Karpas-422 (cell line): ENCODE data around the gene TRIM40. TPM values are rescaled to one million over a fixed set of nuclear protein-coding genes. Genes with fewer than 3 reads are reported as not detected.

Experiments used
- DNase-seq: peaks from one replicate; pipeline ENCODE4 v3.0.0-alpha.2; 2015
- H2AFZ ChIP-seq: fragments of 200-600 bp; sonication (generic); 2 replicates; pipeline ENCODE4 v1.6.1; 2014; ENCODE audit warnings: antibody characterized with exemption, low read length, mixed read lengths
- H3K27ac ChIP-seq: fragments of 200-600 bp; sonication (generic); 2 replicates; pipeline ENCODE4 v1.5.1; 2014; ENCODE audit warnings: mild to moderate bottlenecking, low read length, moderate library complexity
- H3K27me3 ChIP-seq: fragments of 200-600 bp; sonication (generic); 2 replicates; pipeline ENCODE4 v1.6.1; 2014; ENCODE audit warnings: low read length, mixed read lengths
- H3K36me3 ChIP-seq: fragments of 200-600 bp; sonication (generic); 2 replicates; pipeline ENCODE4 v1.6.1; 2014; ENCODE audit warnings: low read length, mixed read lengths; ENCODE audit not compliant: insufficient read depth
- H3K4me1 ChIP-seq: fragments of 200-600 bp; sonication (generic); 2 replicates; pipeline ENCODE4 v1.6.1; 2014; ENCODE audit warnings: mild to moderate bottlenecking, low read length, mixed read lengths
- H3K4me2 ChIP-seq: fragments of 200-600 bp; sonication (generic); 2 replicates; pipeline ENCODE4 v1.6.1; 2014; ENCODE audit warnings: low read length, low read depth, mild to moderate bottlenecking; ENCODE audit not compliant: poor library complexity, severe bottlenecking
- H3K4me3 ChIP-seq: fragments of 200-600 bp; sonication (generic); 2 replicates; pipeline ENCODE4 v1.5.1; 2014; ENCODE audit warnings: mild to moderate bottlenecking, antibody characterized with exemption, low read length, mixed read lengths
- H3K79me2 ChIP-seq: fragments of 200-600 bp; sonication (generic); 2 replicates; pipeline ENCODE4 v1.6.1; 2014; ENCODE audit warnings: mild to moderate bottlenecking, low read length, mixed read lengths
- H3K9ac ChIP-seq: fragments of 200-600 bp; sonication (generic); 2 replicates; pipeline ENCODE4 v1.6.0; 2014; ENCODE audit warnings: low read length
- H3K9me2 ChIP-seq: fragments of 200-600 bp; sonication (generic), shearing (Covaris generic); replicated peaks from 2 replicates; pipeline ENCODE4 v1.6.0; 2014; ENCODE audit warnings: mild to moderate bottlenecking, low read length, moderate library complexity; ENCODE audit not compliant: insufficient read depth
- H3K9me3 ChIP-seq: fragments of 300-700, 200-600 bp; sonication (generic); 2 replicates; pipeline ENCODE4 v1.6.1; 2014; ENCODE audit warnings: low read length, mixed read lengths
- H4K20me1 ChIP-seq: fragments of 200-600 bp; sonication (generic); 2 replicates; pipeline ENCODE4 v1.6.1; 2014; ENCODE audit warnings: mild to moderate bottlenecking, antibody characterized with exemption, low read length, low read depth; ENCODE audit not compliant: insufficient read depth
- total RNA-seq: library from RNA; depleted of rRNA; stranded (reverse); fragments of >200 nt; shearing (Covaris generic); gene quantifications from 2 replicates; pipeline ENCODE4 v1.2.3, GENCODE V29; 2014; ENCODE audit warnings: low replicate concordance

TRIM40 gene
- total RNA-seq, 1 experiment from 2014 or later: not detected

DNA sequence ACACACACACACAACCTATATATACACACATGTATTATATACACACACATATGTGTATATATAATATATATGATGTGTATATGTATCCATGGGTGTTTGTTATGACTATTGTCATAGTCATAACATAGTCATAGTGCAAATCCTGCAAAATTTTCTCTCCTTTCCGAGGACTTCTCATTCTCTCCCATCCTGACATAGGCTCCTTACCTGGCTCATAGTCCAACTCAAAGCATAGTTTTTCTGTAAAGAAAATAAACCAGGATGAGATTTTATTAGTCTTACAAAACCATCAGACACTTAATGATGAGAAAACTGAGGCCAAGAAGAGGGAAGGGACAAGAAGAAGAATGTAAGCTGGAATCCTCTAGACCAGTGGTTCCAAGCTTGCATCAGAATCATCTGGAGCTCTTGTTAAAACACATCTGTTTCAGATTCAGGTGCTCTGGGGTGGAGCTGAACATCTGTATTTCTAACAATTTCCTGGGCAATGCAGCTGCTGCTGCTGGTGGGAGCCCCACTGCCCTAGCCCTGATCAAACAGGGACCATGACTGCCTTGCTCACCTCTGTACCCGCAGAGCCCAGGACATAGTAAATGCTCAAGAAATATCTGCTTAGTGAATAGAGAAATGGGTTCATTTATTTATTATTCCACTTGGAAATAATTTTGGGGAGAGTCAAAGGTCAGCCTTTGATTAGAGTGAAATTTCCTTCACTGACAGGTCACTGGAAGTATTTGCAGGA lies 19.8 kb downstream of the TRIM40 start:
- Histone ChIP-seq H3K4me3 (no peak overlapping the region), H3K4me2 (no peak overlapping the region), H3K79me2 (no peaks in the 10 kb centered on the region), H3K27me3 (no peaks in the 10 kb centered on the region), H2AFZ (no peak overlapping the region), H3K36me3 (no peaks in the 10 kb centered on the region), H3K9me2 (no peaks in the 10 kb centered on the region), H3K27ac (no peak overlapping the region), H3K9me3 (no peaks in the 10 kb centered on the region), H3K4me1 (no peaks in the 10 kb centered on the region), H3K9ac (no peak overlapping the region), H4K20me1 (no peaks in the 10 kb centered on the region)
- no peak for DNase-seq

DNA sequence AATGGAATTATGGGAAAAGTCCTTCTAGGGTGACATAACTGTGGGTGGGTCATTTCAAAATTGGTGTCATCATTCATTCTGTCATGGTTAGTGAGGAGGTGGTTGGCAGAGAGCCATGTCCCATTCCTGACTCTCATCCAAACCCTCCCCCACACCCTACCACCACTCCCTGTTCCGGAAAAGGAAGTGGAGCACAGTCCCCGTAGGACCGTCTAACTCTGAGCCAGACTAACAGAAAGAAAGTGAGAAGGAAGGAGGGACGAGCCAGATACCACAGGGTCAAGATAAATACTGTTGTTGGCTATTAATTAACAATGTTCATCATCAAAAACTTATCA lies 20.3 kb downstream of the TRIM40 start:
- Histone ChIP-seq H3K36me3 (no peaks in the 10 kb centered on the region), H2AFZ (no peak overlapping the region), H3K9me2 (no peaks in the 10 kb centered on the region)

DNA sequence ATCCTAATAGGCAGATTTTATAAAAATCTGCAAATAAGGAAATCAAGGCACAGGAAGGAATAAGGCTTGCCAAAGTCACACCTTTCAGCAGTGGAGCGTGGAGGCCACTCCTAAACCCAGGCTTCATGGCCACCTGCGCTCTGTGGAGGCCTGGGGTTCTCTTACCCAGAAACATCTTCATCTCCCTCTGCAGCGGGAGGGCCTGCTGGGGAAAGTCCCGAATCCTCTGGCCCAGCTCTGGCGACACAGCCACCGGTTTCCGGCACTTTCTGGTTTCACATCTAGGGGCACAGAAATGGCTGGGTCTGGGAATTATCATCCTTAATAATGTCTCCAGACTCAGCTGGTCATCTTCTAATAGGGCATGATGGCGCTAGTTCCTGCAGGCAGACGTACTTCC lies 20.8 kb downstream of the TRIM40 start:
- no peaks in the 10 kb centered on the region for H3K9me3 ChIP-seq
- H4K20me1 ChIP-seq: no peaks in the 10 kb centered on the region
- no peaks in the 10 kb centered on the region for H3K27me3 ChIP-seq
- no peak overlapping the region for H3K4me3 ChIP-seq
- H3K4me1 ChIP-seq: no peaks in the 10 kb centered on the region
- no peak overlapping the region for H3K4me2 ChIP-seq
- no peaks in the 10 kb centered on the region for H3K79me2 ChIP-seq
- no peak overlapping the region for H3K27ac ChIP-seq
- no peaks in the 10 kb centered on the region for H3K36me3 ChIP-seq
- H2AFZ ChIP-seq: no peak overlapping the region
- no peak overlapping the region for H3K9ac ChIP-seq
- DNase-seq: no peak
- H3K9me2 ChIP-seq: no peaks in the 10 kb centered on the region

More for the DNA sequence above, 20.3 kb downstream of the TRIM40 start:
- H3K4me3 ChIP-seq: no peak overlapping the region
- H3K79me2 ChIP-seq: no peaks in the 10 kb centered on the region
- H3K27me3 ChIP-seq: no peaks in the 10 kb centered on the region
- no peaks in the 10 kb centered on the region for H4K20me1 ChIP-seq
- H3K4me2 ChIP-seq: no peak overlapping the region
- H3K4me1 ChIP-seq: no peaks in the 10 kb centered on the region
- H3K9ac ChIP-seq: no peak overlapping the region
- H3K9me3 ChIP-seq: no peaks in the 10 kb centered on the region
- DNase-seq: no peak
- H3K27ac ChIP-seq: no peak overlapping the region

DNA sequence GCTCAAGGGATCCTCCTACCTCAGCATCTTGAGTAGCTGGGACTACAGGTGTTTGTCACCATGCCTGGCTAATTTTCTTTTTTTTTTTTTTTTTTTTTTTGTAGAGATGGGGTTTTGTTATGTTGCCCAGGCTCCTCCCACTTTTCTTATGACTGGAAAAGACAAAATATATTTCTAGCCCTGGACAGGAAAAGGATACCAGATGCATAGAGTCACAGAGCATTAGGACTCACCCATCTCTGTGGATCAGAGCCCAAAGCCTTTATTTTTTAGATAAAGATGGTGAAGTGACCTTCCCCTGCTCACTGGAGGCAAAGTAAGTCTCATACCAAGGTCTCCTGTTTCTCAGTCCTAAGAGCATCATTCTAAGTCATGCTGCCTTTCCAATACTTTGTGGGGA lies 21.6 kb downstream of the TRIM40 start:
- no peaks in the 10 kb centered on the region for H4K20me1 ChIP-seq
- no peak overlapping the region for H3K27ac ChIP-seq
- H3K9me3 ChIP-seq: no peaks in the 10 kb centered on the region
- H3K4me1 ChIP-seq: no peaks in the 10 kb centered on the region
- no peak for DNase-seq
- H3K4me2 ChIP-seq: no peak overlapping the region
- H3K4me3 ChIP-seq: no peak overlapping the region
- no peaks in the 10 kb centered on the region for H3K36me3 ChIP-seq
- H3K9ac ChIP-seq: no peak overlapping the region
- no peaks in the 10 kb centered on the region for H3K9me2 ChIP-seq
- no peaks in the 10 kb centered on the region for H3K79me2 ChIP-seq
- no peak overlapping the region for H2AFZ ChIP-seq
- H3K27me3 ChIP-seq: no peaks in the 10 kb centered on the region

DNA sequence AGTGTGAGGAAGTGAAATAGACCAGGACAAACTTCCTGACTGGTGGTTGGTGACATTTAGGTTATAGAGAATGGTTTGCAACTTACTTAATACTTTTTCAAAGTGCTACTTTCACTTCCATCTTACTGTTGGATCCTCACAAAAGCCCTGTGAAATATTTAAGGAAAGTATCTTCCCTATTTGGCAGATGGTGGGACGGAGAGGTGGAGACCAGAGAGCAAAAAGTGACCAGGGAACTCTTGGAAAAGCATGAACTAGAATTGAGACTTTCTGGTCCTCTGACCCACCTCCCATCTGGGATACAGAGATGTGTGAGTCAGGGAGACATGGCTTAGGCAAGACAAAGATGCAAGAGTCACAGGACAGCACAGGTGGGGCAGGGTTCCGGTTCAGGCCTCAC lies 22.1 kb downstream of the TRIM40 start:
- Histone ChIP-seq H3K9ac (no peak overlapping the region), H3K4me2 (no peak overlapping the region), H3K36me3 (no peaks in the 10 kb centered on the region), H3K79me2 (no peaks in the 10 kb centered on the region), H3K27ac (no peak overlapping the region), H3K27me3 (no peaks in the 10 kb centered on the region), H4K20me1 (no peaks in the 10 kb centered on the region), H3K9me3 (no peaks in the 10 kb centered on the region), H2AFZ (no peak overlapping the region), H3K4me1 (no peaks in the 10 kb centered on the region), H3K4me3 (no peak overlapping the region), H3K9me2 (no peaks in the 10 kb centered on the region)
- no peak for DNase-seq

DNA sequence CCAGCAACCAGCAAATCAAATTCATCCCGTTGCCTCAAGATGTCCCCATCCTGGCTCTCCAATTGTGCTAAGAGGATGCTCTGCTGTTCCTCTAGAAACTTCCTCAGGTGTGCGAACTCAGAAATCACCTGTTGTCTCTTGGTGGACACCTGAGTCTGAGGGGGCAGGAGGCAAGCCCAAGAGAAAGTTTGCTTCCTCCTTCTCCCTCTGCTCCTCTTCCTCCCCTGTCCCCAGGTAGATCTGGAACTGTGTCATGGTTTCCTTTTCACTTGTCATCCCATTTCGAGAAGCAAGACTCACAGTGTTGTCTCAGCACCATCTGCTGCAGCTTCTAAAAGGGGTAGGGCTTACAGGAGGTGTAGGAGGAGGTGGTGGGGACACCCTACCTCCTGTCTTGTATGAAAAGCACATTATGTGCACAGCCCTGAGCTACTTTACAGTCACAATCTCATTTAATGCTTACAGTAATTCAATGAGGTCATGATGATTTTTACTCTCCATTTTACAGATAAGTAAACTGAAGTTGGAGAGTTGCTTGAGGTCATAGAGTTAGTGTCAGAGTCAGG lies 22.6 kb downstream of the TRIM40 start:
- no peaks in the 10 kb centered on the region for H3K9me2 ChIP-seq
- H3K36me3 ChIP-seq: no peaks in the 10 kb centered on the region
- no peak overlapping the region for H3K4me3 ChIP-seq
- no peak overlapping the region for H3K4me2 ChIP-seq
- H4K20me1 ChIP-seq: no peaks in the 10 kb centered on the region
- H3K27me3 ChIP-seq: no peaks in the 10 kb centered on the region
- H3K4me1 ChIP-seq: no peaks in the 10 kb centered on the region
- no peak for DNase-seq
- no peaks in the 10 kb centered on the region for H3K79me2 ChIP-seq
- no peak overlapping the region for H3K9ac ChIP-seq
- no peaks in the 10 kb centered on the region for H3K9me3 ChIP-seq
- H2AFZ ChIP-seq: no peak overlapping the region
- H3K27ac ChIP-seq: no peak overlapping the region

DNA sequence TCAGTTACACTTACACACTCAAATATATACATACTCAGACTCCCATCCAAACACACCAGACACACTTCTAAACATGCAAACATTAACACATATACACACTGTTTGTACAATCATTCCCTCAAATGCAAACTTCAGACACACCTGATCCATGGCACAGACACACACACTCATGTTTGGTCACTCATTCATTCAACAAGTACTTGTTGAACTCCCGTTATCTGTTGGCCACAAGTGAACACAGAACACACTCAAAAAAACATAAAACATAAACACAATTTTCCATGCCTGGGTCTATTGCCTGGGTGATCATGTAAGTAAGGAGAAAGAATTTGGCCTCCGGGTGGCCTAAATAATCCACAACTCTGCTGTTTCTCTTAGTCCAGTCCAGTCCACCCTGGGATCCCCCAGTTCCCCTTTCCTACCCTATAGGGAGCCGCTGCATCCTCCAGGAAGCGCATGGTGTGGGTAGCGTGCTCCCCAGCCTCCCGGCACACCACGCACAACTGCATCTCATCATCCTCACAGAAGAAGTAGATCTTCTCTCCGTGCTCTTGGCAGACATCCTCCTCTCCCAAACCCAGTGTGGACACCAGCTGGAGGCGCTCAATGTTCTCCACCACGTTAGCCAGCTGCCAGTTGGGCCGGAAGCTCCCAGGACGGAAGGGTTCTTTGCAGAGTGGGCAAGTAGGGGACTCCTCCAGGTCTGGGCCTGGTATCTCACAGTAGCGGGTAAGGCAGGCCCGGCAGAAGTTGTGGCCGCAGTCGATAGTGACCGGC lies 24.3 kb downstream of the TRIM40 start:
- H3K4me3 ChIP-seq: no peak overlapping the region
- H3K9me2 ChIP-seq: no peaks in the 10 kb centered on the region
- no peak overlapping the region for H3K27ac ChIP-seq
- no peaks in the 10 kb centered on the region for H4K20me1 ChIP-seq
- no peaks in the 10 kb centered on the region for H3K27me3 ChIP-seq
- no peaks in the 10 kb centered on the region for H3K79me2 ChIP-seq
- no peaks in the 10 kb centered on the region for H3K4me1 ChIP-seq
- H3K4me2 ChIP-seq: no peak overlapping the region
- no peaks in the 10 kb centered on the region for H3K9me3 ChIP-seq
- H3K36me3 ChIP-seq: no peaks in the 10 kb centered on the region
- DNase-seq: no peak
- H2AFZ ChIP-seq: no peak overlapping the region
- no peak overlapping the region for H3K9ac ChIP-seq

DNA sequence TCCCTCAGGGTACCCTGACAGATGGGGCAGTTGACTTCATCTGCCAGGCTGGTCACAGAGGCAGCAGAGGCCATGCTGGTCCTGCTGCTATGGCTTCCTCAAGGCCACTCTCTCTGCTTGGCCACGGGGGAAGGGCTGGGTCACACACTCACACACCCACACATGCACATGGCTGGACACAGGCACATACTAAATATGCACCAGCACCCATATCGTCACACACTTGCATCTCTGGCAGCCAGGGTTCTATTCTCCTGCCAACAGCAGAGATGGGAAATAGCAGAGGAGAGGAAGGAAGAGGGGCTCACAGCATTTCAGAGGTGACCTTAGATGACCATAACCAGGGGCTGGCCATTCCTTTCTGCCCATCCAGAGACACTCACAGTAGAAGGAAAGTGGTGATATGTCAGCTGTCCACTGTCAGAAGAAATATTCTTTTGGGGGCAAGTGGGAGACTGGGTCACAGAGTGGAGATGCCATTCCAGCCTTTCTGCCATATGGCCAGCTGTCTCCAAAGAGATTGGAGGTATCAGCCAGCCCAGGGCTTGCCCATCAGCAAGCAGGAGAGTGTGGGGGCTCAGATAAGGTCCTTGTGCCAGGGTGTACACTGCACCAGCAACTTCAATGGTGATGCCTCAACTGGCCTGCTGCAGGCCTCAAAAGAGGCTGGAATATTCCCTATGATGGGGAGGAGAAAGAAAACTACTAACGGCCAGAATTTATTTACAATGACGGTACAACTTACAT lies 25.0 kb downstream of the TRIM40 start, which contains the start of gene TRIM10:
TSS of gene TRIM10 (minus strand) at position 427 of the 747 bp plus-strand sequence. CDS start at position 74, 353 bp downstream.
- Histone ChIP-seq H2AFZ (no peak within 1 kb of the TSS), H3K9me2 (no peaks in the 10 kb centered on the region), H3K27ac (no peak within 1 kb of the TSS), H3K9ac (no peak within 1 kb of the TSS), H3K9me3 (no peaks in the 10 kb centered on the region), H3K4me1 (no peaks in the 10 kb centered on the region), H3K36me3 (no peaks in the 10 kb centered on the region), H3K79me2 (no peaks in the 10 kb centered on the region), H3K4me2 (no peak within 1 kb of the TSS), H3K27me3 (no peaks in the 10 kb centered on the region), H3K4me3 (no peak within 1 kb of the TSS), H4K20me1 (no peaks in the 10 kb centered on the region)
- no peak for DNase-seq
